CD4-positive, alpha-beta T cell treated with Interleukin-4 for 1 hour (primary cell): ENCODE measurements around the gene KLHL40.
A peak's percentile ranks its signal among the peaks of the same experiment; 100 is the strongest.

Experiments
- DNase-seq, 2 donors: peaks; one replicate each; pipeline ENCODE4 v3.0.0-alpha.2; 2020 to 2022

The KLHL40 gene

DNA sequence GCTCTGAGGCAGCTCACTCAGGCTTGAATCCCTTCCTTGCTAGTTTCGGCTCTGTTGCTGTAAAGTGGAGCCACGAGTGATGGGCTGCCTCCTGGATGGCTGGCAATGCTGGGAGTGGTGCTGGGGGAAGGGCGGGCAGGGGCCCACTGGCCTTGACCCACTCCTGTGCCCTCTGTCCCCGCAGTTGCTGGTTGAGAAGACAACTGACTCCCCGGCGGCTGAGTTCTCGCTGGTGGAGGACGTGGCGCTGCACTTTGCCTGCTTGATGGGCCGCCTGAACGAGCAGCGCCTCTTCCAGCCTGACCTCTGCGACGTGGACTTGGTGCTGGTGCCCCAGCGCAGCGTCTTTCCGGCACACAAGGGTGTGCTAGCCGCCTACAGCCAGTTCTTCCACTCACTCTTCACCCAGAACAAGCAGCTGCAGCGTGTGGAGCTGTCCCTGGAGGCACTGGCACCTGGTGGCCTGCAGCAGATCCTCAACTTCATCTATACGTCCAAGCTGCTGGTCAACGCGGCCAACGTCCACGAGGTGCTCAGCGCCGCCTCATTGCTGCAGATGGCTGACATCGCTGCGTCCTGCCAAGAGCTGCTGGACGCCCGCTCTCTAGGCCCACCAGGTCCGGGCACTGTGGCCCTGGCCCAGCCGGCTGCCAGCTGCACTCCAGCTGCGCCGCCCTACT, 27.1 kb upstream of the KLHL40 start:
- DNase-seq: no peak

DNA sequence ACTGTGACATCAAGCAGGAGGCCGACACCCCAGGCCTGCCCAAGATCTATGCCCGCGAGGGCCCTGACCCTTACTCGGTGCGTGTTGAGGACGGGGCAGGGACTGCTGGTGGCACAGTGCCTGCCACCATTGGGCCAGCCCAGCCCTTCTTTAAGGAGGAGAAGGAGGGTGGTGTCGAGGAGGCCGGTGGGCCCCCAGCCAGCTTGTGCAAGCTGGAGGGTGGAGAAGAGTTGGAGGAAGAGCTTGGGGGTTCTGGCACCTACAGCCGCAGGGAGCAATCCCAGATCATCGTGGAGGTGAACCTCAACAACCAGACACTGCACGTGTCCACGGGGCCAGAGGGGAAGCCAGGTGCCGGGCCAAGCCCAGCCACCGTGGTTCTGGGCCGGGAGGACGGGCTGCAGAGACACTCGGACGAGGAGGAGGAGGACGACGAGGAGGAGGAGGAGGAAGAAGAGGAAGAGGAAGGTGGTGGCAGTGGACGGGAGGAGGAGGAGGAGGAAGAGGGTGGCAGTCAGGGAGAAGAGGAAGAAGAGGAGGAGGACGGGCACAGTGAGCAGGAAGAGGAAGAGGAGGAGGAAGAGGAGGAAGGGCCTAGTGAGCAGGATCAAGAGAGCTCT, 26.5 kb upstream of the KLHL40 start:
- no peak for DNase-seq

DNA sequence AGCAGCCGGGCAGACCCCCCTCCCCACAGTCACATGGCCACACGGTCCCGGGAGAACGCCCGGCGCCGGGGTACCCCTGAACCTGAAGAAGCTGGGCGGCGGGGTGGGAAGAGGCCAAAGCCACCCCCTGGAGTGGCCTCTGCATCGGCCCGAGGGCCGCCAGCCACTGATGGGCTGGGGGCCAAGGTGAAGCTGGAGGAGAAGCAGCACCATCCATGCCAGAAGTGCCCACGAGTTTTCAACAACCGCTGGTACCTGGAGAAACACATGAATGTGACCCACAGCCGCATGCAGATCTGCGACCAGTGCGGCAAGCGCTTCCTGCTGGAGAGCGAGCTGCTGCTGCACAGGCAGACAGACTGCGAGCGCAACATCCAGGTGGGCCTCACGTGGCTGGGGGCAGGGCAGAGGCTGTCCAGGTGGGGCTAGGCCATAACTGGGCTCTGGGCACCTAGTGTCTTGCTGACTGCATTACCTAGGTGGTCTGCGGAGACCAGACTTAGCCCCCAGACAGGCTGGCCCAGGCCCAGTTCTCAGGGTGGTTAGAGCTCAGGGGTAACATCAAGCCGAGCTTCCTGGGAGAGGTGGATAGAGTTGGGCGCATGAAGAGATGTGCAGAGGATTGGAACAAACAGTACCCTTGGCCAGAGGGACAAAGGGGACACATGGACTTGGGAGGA, 25.7 kb upstream of the KLHL40 start:
- no peak for DNase-seq

DNA sequence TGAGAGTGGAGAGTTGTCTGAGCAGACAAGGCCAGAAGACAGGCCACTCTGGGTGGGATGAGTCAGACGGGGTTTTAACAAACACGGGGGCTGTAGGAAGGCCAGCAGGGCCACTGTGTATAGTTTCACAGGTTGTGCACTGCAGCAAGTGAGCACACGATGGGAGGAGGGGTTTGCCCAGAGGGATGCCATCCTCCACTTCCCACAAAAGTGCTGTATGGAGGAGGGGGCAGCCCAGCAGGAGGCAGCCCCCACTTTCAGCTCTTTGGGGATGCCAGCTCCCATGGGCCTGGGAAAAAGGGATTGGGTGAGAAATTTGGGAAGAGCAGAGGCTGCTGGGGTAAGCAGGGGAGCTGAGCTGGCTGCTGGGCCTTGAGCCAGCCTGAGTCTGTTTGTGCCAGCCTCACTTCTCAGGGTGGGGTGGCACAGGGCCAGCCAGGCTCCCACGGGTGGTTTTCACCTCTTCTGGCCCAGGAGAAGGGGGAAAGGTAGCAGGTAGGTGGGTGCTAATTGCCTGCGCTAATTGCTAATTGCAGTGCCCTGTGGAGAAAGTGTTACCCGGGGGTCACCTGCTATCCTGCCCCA, 25.1 kb upstream of the KLHL40 start:
- DNase-seq: no peak

DNA sequence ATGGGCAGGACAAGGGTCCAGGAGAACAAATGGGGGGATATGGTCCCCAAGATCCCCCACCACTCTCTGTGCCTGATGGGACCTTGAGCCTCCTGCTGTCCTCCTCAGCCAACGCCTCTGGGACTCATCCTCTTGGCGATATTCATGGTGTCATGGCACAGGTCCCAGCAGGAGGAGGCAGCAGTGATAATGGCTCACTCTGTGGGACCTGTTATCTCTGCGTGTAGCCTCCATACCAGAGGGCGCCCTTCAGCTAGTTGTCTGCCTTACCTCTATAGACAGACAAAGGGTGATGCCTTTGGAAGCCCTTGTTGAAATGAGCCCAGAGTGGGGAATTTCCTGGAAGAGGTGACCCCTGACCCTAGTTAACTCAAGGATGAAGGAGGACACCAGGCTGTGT, 24.4 kb upstream of the KLHL40 start:
- no peak for DNase-seq

DNA sequence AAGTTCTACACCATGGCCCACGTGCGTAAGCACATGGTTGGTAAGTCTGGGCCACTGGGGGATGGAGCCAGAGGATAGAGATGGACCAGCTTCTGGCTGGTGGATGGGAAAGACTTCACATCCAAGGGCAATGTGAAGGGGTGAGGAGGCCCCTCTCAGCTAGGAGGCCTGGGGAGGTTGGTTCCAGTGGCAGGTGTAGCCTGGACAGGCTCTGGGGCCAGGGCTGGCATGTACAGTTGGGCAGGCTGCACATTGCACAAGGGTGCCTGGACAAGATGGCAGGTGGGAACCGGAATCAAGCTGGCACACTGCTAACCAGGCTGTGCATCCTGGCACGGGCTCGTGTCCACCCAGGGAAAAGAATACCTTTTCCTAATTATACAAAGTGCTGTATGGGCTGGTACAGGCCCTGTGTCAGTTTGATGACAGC, 23.7 kb upstream of the KLHL40 start:
- no peak for DNase-seq

DNA sequence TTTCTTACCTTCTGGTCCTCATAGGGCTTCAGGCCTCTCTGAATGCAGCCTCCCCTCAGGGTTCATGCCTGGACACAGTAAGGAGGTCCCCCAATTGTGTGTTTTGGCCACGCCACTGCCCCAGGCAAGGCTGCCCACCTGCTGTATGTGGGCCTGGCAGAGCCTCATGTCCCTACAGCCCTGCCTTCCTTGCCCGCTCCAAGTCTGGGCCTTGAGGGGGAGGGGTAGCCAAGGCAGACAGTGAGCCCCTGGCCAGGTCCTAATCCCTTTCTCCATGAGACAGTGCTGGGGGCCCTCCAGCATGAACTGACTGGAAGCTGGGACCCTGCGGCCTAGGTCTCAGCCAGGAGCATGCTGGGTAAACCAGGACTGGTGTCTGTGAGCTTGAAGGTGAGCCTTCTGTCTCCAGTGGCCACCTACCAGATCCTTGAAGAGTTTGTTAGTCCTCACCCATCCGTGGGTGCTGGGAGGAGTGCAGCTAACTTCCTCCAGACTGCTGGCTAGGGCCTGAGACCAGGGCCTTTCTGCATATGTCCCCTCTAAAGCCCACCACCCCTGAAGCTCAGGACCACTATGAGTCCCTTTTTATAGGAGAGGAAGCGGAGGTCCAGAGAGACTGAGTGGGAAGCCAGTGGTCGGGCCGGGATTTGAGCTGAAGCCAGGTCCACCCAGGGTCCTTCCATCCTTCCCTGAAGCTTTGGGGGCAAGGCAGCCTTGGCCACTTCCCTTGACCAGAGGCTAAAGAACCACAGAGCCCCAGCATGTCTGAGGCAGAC, 23.1 kb upstream of the KLHL40 start:
- no peak for DNase-seq

DNA sequence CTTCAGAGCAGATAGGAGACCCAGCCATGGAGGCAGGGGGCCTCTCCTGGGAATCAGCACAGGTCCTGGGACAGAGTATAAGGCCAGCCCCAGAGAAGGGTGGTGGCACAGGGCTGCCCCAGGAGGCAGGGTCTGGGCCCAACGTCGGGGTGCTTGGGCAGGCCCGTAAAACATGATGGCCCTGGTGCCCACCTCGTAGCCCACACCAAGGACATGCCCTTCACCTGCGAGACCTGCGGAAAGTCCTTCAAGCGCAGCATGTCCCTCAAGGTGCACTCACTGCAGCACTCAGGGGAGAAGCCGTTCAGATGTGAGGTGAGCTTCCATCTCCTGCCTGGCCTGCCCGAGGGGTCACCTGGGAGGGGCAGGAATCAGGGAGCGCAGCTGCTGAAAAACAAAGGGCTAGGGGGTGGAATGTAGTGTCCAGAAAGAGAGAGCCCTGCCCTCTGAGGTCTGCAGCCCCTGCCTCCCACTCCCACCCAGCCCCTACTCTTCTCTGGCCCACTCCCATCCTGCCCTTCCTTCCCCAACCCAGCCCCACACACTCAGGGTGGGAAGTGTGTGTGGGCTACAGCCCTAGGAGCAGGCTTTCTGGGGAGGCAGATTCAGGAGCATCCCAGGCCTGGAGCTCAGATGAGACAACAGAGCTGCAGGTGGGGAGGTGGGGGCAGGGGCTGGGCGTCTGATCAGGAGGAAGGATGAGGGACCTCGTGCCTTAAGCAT, 22.4 kb upstream of the KLHL40 start:
- DNase-seq: no peak

DNA sequence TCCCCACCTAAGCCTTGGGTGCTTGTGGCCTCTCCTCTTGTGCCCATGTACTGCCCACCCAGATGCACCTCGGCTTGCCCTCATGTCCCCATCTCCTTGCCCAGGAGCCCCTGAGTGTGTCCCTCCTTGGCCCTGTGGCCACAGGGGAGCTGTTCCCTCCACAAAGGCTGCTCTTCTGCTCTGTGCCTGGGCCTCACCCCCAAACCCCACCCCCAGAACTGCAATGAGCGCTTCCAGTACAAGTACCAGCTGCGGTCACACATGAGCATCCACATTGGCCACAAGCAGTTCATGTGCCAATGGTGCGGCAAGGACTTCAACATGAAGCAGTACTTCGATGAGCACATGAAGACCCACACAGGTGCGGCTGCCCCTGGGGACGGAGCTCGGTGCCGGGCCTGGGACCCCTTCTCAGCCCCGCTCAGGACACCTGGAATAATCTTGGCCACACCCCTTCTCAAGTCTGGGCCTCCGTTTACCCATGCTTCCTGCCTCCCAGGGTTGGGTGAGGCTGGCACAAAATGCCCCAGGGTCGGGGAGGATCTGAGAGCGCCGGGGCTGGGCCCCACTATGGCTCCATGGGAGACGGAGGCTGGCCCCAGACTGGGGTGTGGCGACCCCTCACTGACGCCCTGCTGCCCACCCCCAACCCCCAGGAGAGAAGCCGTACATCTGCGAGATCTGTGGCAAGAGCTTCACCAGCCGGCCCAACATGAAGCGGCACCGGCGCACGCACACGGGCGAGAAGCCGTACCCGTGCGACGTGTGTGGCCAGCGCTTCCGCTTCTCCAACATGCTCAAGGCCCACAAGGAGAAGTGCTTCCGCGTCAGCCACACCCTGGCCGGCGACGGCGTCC, 21.5 kb upstream of the KLHL40 start:
- peak in 1 of 2 donors; percentile 47 for DNase-seq

DNA sequence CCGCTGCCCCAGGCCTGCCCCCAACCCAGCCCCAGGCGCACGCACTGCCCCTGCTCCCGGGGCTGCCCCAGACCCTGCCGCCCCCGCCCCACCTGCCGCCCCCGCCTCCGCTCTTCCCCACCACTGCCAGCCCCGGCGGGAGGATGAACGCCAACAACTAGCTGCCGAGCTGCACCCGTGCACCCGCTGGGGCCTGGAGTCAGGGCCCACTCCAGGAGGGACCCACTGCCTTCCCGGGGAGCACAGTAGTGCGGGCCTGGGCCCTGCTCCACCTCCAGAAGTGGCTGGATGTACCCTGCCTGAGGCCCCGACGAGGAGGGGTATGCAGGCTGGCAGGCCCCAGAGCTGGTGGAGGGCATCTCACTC, 20.9 kb upstream of the KLHL40 start:
- no peak for DNase-seq

DNA sequence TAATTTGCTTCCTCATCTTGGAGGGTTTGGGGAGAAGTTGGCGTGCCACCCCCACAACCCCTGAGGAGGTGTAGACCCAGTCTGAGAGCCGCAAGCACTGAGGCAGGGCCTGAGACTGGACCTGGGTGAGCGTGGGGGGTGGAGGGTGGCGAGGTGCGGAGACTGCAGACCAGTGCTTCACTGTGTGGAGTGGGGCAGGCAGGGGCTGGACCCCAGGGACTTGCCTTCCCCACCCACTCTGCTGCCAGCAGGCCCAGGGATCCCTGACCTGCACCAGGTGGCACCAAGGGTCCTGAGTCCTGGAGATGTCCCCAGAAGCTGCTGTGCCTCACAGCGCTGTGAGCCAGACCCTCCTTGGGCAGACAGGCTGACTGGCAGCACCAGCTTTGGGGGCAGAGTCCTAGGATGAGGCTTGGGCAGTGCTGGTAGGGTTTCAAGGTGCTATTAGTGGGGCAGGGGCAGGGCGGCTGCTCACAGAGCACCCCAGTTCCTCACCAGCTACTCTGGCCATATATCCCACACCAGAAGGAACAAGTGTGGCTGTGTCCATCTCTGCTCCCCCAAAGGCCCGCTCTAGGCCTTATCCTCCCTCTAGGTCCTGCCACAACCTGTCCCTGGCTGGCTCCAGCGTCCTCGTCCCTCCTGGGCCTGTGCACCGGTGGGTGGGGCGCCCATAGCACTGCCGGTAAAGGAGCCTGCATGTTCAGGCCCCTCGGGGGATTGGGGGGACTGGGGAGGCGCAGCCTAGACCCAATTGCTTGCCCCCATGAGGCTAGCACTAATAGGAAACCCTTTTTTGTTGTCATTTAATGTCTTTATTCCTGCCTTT, 20.1 kb upstream of the KLHL40 start:
- DNase-seq: no peak

DNA sequence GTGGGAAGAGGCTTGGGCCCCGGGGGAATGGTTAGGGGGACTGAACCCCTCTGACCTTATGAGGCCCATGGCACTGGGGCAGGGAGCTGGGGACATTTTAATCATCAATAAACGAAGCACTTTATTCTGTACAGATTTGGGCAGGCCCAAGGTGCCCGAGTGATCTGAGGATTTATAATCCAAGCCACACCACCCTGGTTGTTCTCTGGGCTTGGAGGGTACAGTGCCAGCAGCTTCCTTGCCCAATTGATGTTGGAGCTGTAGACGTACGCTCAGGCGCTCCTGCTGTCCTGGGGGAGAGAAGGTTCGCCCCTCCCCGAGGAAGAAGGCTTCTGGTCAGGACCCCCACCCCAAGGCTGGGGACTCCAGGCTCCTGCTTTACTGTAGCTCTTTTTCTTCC, 19.3 kb upstream of the KLHL40 start:
- DNase-seq: no peak

DNA sequence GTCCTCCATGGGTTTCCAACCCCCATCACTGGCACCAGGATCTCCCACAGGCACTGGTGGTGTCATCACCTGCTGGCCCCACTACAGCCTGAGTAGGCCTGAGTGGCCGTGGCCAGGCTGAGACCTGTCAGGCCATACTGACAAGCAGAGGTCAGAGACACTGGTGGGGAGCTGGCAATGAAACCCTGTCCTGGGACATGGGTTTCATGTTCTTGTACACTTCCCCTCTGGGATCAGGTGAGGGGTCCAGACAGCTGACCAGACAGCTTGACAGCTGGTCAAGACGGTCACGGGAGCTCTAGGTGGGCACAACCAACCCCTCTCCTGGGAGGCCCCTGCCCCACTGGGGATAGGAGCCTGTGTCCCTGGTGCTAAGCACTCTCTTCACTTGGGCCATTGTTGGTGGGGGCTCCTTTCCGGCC, 18.7 kb upstream of the KLHL40 start:
- DNase-seq: no peak

DNA sequence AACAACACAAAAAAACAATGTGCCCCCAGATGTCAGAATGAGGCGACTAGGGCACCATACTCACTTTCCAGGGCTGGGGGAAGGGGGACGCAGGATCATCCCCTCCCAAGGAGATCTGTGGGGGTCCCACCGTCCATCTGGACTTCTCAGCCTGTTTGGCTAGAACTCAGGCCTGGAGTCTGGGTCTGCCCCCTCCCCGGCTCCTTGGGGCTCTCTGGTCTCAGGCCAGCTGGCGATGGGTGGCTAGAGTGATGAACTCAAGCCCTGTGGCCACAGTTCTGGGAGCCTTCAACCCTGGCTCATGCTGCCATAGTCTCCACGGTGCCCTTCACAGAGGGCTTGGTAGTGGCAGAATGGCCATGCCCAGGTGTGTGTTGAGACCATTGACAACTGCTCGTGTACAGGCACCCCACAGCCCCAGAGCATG, 18.2 kb upstream of the KLHL40 start:
- DNase-seq: no peak

DNA sequence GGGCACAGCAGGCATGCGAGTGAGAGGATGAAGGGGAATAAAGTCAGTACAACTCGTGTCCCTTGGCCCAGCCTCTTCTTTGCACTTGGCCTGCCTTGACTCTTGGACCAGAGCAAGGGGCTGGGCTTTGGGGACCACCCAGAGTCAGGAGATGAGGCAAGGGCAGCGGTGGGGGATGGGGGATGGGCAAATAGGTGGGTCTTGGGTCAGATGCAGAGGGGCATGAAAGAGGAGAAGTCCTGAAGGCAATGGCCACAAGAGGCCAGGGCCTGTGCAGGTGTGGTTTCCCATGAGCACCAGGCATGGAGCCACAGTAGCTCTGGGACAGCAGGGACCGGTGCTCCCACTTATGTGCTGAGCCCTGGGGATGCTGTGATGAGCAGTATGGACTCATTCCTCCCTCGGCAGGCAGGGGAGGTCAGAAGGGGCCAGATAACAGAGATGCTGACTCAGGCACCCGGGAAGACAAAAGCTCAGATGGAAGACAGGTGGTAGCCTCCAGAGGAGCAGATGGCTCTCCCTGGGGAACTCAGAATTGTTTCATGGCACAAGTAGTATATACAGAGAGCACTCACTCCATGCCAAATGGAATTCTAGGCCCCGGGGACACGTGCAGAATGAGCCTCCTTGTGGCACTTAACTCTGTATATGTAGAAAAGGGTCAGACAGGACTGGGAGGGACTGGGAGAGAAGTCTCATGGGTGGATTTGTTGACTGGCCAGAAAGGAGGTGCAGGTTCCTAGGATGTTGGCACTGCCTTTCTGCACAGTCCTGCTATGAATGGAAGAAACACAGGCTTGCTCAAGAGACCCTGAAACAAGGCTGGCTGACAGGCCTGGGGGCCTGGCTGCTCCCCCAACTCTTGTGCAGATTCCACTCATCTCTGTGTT, 17.6 kb upstream of the KLHL40 start:
- DNase-seq: no peak

DNA sequence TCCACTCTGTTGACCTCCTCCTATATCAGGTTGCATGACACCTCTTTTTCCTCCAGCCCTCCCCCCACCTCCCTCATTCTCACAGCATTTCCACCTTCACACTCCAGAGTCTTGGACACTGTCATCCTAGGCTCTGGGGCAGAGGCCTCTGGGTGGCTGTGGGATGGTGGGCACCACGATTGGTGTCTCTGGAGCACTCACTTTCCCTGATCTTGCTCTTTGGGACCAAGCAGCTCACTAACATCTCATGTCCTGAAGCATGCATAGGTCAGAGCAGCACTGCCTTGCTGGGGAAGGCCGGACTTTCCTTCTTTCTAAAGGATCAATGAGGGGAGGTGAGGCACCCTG, 16.9 kb upstream of the KLHL40 start:
- no peak for DNase-seq

DNA sequence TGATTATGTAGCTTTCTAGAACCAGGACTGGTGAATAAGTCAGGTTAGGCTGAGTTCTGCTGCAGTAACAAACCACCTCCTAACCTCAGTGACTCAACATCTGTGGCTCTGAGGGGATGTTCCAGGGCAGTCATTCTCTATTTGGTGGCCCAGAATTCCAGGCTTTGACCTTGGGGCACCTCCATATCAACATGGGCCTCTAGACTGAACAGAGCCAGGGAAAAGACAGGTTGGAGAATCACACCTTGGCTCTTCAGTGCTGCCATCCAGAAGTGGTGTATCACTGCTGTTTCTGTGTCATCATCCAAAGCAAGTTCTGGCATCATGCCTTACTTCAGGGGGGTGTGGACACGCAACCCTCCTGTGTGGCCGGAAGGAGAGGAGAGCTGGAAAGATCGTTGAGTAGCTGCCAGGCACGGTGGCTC, 16.5 kb upstream of the KLHL40 start:
- no peak for DNase-seq

DNA sequence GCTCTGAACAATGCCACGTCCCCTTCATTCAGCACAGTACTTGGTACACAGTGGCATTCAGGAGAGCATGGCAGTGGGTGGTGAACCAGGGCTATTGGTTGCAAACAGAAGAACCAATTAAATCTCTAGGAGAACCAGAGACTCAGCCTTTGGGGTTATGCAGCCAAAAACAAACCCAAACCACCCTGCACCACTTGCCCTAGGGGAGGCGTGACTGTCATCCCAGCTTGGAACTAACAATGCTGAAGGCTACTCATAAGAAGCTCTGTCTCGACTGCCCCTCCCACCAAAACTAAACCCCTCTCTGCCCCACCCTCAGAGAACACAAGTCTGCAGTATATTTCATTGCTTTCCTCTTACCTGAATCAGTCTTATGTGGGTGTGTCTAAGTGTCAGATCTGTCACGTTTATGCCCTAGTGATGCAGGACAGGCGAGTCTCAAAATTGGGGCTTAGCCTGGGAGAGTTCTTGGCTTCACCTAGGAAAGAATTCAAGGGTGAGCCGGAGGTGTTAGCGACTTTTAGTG, 15.2 kb upstream of the KLHL40 start:
- DNase-seq: no peak

DNA sequence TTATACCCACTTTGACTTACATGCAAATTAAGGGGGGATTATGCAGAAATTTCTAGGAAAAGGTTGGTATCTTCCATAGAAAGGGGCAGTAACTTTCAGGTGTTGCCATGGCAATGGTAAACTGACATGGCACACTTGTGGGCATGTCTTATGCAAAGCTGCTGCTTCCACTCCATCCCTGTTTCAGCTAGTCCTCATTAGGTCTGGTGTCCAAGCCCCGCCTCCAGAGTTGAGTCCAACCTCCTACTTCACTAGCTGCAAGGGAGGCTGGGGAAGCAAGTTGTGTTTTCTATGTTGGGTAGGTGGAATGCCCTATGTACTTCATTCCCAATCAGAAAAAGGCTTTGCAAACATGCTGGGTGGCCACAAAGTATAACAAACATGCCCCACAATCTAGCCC, 14.7 kb upstream of the KLHL40 start:
- DNase-seq: no peak
